Stimulated activated naive CD4-positive, alpha-beta T cell (primary cell): ENCODE results near the gene KIAA0513.
A peak's percentile ranks its signal among the peaks of the same experiment; 100 is the strongest.
"Not testable (repeated sequence)": the region's sequence is repeated elsewhere in the genome, so short reads cannot be mapped to it uniquely, and the experiment has no call there.

Source experiments
- DNase-seq, 6 experiments: peaks; one replicate each; lab custom pipeline; 2025; lab: John Stamatoyannopoulos, UW

KIAA0513 gene

GRCh38 chr16:85113168-85113733 lies 85.7 kb downstream of the KIAA0513 start:
- no peak for DNase-seq

DNA sequence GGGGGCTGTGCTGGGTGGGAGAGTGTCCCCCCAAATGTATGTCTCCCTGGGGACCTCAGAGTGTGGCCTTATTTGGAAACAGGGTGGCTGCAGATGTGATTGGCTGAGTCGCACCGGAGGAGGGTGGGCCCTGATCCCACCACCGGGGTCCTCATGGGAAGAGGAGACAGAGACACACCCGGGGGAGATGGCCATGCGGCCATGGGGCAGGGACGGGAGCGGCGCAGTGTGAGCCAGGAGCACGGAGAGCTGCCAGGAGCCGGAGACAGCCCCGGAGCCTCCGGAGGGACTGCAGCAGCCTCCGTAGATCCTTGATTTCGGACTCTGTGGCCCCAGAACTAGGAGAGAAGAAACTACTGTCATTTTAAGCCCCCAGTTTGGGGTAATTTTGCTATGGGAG lies 86.3 kb downstream of the KIAA0513 start:
- no peak for DNase-seq

DNA sequence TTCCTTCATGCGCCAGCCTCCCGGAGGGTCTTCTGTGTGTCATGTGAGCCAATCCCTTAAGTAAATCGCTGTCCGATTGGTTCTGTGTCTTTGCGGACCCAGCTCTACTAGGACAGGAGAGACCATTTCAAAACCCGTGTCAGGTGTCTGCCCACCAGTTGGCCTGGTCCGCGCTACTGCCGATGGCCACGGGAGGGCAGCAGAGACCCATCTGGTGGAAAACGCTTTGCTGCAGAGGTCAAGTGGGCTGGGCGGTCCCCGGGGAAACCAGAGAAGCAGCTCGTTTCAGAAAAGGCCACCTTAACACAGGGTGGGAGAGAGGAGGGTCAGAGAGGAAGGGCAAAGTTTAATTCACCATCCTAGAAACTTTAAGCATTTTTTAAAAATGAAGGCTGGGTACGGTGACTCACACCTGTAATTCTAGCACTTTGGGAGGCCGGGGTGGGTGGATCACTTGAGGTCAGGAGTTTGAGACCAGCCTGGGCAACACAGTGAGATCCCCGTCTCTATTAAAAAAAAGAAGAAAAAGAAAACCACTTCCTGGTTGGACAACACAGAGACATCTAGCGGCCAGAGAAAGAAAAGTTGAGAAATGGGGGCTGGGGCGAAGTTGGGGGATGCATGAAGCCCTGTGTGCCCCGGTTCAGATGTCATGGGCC lies 87.4 kb downstream of the KIAA0513 start:
- DNase-seq: peak; percentile 24 to 74 (median 60)

DNA sequence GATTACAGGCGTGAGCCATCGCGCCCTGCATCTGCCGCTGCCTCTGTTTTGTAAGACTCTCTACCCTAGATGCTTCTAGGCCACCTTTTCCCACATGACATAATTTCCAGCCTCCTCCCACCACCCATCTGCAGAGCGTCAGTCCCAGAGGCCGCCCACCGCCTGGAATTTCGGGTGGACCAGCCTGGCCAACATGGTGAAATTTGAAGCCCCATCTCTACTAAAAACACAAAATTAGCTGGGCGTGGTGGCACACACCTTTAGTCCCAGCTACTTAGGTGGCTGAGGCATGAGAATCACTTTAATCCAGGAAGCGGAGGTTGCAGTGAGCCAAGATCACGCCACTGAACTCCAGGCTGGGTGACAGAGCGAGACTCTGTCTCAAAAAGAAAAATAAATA lies 89.8 kb downstream of the KIAA0513 start:
- DNase-seq: no peak

- DNase-seq: no peak
Observed at GRCh38 chr16:85120006-85120340, 92.4 kb downstream of the KIAA0513 start.

- not testable (repeated sequence) for DNase-seq
Observed at GRCh38 chr16:85123441-85123840, 95.8 kb downstream of the KIAA0513 start.

- no peak for DNase-seq
Observed at GRCh38 chr16:85123891-85124635, 96.5 kb downstream of the KIAA0513 start.

GRCh38 chr16:85124636-85125346 lies 97.2 kb downstream of the KIAA0513 start:
- DNase-seq: no peak

DNA sequence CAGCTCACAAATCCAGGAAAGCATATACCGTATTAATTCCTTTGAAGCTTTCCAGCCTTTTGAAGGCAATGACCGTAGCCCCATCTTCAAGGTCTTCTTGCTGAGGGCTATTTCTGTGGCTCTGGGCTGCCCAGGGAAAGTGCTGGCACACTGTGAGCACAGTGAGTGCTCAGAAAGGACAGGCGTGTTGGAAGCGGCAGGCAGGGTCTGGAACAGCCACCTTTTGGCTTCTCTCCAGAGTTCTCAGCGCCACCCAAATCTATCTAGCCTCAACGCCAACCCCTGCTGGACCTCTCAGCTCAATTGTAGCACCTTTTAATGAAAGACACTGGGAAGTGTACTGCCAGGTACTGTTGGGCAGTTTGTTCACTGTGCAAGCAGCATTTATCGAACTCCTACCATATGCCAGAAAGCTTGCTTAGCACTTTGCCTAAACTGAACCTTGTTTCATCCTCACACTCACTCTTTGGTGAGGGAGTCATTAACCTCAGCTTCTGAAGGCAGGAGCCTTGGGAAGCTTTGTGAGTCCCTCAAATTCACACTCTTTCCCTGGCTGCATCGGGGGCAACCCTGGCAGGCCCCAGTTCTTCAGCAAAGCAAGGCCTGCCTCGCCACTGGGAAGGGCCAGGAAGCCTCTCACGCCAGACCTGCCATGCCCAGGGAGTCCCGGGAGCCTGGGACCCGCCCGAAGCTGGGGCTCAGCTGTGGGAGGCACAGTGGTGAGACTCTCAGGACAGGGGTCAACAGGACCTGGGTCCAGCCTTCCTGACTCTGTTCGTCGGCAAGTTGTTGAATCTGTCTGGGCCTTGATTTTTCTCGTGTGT lies 98.2 kb downstream of the KIAA0513 start:
- no peak for DNase-seq

GRCh38 chr16:85126394-85126704 lies 98.8 kb downstream of the KIAA0513 start:
- DNase-seq: no peak

DNA sequence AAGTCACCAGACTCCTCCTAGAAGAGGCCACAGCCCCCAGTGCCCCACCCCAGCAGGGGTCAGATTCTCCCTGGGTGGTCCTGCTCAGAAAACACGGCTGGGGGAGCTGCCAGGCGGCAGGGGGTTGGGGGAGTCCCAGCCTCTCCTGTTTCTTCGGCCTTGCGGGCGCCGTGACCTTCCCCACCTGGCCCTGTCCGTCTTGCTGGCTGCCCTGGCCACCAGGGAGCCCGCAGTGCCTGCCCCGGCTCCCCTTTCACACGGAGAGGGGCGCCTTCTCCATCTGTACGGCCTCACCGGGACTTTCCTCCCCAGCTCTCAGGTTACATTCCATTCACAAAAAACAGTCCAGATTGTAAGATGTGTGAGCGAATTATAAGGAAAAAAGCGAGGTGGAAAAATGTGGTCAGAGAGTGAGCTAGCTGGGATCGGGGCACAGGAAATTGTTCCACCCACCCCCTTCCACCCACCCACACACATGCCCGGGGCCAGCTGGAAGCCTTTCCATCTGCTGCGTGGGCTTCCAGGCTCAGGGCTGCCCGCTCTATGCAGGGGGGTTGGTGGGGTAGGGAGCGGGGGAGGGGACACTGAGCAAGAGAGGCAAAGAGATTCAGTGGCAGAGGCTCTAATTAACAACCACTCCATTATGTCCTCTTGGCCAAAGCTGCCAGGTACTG lies 99.2 kb downstream of the KIAA0513 start:
- DNase-seq: no peak

GRCh38 chr16:85127379-85127723 lies 99.8 kb downstream of the KIAA0513 start:
- no peak for DNase-seq

DNA sequence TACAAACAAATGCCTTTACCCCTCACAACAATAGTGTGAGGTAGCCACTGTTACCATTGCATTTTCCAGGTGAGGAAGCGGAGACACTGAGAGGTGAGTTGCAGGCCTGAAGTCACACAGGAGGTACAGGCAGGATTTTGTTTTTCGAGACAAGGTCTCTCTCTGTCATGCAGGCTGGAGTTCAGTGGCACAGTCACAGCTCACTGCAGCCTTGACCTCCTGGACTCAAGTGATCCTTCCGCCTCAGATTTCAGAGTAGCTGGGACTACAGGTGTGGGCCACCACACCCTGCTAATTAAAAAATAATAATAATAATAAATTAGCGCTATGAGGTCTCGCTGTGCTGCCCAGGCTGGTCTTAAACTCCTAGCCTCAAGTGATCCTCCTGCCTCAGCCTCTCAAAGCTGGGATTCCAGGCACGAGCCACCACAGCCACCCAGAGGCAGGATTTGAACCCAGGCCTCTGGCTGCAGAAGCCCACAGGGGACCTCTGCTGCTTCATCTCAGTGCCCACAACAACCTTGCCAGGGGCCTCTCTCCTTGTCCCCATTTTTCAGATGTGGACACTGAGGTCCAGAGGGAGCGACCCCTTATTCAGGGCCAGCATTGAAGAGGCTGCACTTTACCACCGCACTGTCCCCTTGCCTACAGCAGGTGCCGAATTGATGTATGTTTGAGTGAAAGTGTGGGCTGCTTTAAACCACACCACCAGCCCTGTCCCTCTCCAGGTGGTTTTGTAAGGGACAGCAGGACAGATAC lies 100.7 kb downstream of the KIAA0513 start:
- no peak for DNase-seq

DNA sequence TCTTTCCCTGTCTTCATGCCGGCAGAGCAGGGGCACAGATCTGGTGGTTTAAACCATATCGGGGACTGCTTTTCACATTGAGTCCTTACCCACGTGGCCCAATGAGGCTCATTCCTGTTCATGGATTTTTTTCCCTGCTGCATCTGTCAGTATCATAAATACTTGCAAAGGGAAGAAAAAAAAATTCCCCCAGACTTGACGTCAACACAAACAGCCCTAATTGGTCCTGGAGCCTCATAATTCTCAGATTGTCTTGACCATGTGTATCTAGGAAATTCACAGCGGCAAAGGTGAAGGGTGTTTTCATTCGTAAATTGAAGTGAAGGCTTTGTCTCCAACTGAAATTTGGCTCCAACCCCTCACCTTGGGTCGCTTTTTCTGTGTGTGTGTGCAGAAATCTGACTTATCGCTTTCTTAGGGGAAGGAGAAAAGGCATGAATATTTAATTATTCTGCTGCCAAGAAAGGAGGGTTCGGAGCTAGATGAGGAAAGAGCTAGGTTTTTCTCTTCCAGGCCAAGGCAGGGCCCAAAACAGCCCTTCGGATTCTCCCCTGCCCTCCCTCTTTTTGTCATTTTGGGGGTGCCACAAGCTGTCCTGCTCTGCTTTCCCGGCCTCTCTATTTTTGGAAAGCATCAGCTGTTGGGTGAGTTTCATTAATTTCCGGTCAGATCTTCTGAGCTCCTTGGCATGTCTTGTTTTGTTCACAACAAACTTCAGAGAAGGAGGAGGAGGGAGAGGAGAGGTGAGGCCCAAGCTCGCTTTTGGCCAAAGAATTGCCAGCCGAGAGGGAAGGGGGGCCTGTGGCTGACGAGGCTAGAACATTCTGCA lies 102.5 kb downstream of the KIAA0513 start:
- no peak for DNase-seq

- no peak for DNase-seq
Observed at GRCh38 chr16:85130705-85131028, 103.1 kb downstream of the KIAA0513 start.

DNA sequence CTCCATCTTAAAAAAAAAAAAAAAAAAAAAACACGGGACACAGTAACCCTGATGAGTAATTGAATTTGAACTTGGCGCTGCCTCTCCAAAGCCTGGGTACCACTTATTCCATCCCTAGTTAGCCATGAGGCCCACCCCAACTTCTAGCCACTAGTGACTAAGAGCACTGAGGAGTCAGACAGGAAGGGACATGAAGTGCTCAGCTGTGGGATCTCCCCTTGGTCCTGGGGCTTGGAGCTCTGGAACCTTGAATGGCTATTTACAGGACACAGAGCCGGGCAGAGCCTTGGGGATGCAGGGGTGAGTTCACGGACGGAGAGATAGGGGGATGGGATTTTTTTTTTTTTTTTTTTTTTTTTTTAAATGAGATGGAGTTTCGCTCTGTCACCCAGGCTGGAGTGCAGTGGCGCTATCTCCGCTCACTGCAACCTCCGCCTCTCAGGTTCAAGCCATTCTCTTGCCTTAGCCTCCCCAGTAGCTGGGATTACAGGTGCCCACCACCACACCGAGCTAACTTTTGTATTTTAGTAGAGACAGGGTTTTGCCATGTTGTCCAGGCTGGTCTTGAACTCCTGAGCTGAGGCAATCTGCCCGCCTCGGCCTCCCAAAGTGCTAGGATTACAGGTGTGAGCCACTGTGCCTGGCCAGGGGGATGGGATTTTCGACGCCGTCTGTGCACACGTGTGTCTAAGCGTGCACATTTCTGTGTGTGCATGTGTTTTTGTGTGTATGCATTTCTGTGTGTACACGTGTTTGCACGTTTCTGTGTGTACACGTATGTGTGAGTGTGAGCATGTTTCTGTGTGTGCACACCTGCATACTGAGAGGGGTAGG lies 105.1 kb downstream of the KIAA0513 start:
- DNase-seq: no peak

DNA sequence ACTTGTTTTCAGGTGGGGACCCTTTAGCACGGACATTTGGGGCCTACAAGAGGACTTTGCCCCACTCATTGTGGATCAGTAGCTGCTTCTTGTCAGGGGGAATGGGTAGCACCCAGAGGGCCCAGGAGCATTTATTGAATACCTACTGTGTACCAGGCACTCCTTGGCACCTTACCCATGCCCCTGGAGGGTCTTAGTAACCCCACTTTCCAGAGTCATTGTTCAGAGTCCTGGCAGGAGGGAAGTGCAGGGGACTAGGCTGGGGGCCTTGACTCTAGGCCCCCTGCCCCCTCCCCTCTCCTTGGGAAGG lies 105.7 kb downstream of the KIAA0513 start:
- no peak for DNase-seq

- no peak for DNase-seq
Observed at GRCh38 chr16:85134076-85134788, 106.6 kb downstream of the KIAA0513 start.

- DNase-seq: no peak
Observed at GRCh38 chr16:85134789-85135142, 107.2 kb downstream of the KIAA0513 start.
